ENCODE results near the gene MOK.

GRCh38 chr14:102223682-102224081 is 81.3 kb downstream of the MOK start:
- TF ChIP-seq CTCF (IDR thresholded peaks at IDR 0.05; ENCODE audit: insufficient read depth, low read length, poor library complexity, severe bottlenecking) (no peak), EZH2phosphoT487 (conservative IDR thresholded peaks at IDR 0.05; ENCODE audit: low read length) (no peak)

Measured in SU-DHL-6 (cell line).